ENCODE measurements around the gene TMEM151A. TPM values are rescaled to one million over a fixed set of nuclear protein-coding genes. Genes with fewer than 3 reads are reported as not detected.

TMEM151A gene
- total and polyA plus RNA-seq, 2 experiments from 2014 or later: 1.0 to 4.4 TPM

DNA sequence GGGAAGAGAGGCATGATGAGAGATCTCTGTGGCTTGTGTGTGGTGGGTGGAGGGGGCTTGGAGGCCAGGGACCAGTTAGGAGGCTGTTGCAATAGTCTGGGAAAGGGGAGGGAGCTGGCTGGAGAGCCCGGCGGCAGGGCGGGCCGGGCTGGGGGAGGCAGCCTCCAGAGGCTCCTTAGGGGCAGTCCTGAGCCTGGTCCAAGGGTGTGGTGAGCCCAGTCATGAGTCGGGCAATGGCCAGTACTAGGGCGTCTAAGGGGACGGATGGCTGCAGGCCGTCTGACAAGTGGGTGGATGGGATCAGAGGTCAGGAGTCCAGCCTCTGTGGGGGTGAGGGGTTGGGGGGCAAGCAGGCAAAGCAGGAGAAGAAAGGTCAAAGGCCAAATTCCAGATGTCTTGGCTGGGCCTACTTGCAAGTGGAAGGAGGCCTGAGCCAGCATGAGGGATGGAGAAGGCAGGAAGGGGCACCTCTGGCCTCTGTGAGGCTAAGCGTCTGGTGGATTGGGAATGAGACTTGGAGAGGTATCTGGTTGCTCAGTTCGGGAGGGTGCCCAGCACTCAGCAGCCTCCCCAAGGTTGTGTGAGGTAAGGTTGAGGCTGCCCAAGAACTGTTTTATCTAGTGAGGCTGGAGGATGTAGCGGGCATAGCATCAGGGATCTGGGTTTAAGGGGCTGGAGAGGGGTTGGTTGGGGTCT, 31.2 kb downstream of the TMEM151A start:
- DNase-seq (ENCODE audit: low spot score): no peak
- Histone ChIP-seq H3K27me3 (ENCODE audit: insufficient read depth) (no peaks in the 10 kb centered on the region), H3F3A (replicated peaks; ENCODE audit: low read depth) (0 out of 2 replicates have a peak, but pooled peaks cover 4% of the 10 kb centered on the region), H3K9me2 (ENCODE audit: insufficient read depth) (no peaks in the 10 kb centered on the region), H2AFZ (no peak overlapping the region), H3K4me1 (ENCODE audit: insufficient read depth) (peaks cover 15% of the 10 kb centered on the region; the same call in 1 of the 2 replicates), H4K20me1 (replicated peaks; ENCODE audit: insufficient read depth) (no peaks in the 10 kb centered on the region), H3K4me3 (no peak overlapping the region), H3K36me3 (ENCODE audit: insufficient read depth) (no peaks in the 10 kb centered on the region), H3K27ac (ENCODE audit: low read depth) (no peak overlapping the region), H3K4me2 (no peak overlapping the region), H3K79me2 (replicated peaks; ENCODE audit: insufficient read depth) (no peaks in the 10 kb centered on the region)
- ATAC-seq: no peak
- peaks cover 30% of the 10 kb centered on the region for H3K27me3 Mint-ChIP-seq (ENCODE audit: insufficient read depth, low read depth, poor library complexity)
- H3K27ac Mint-ChIP-seq: no peak overlapping the region
- no peak for TF ChIP-seq ZNF331 (CRISPR knock-in tag; IDR thresholded peaks at IDR 0.05; ENCODE audit: low read depth)
- H3K4me1 Mint-ChIP-seq: peaks cover 26% of the 10 kb centered on the region
- H3K36me3 Mint-ChIP-seq (ENCODE audit: low read depth): peaks cover 20% of the 10 kb centered on the region
- H3K9me3 Mint-ChIP-seq: peaks cover 21% of the 10 kb centered on the region
- no peak overlapping the region for H3K4me3 Mint-ChIP-seq

DNA sequence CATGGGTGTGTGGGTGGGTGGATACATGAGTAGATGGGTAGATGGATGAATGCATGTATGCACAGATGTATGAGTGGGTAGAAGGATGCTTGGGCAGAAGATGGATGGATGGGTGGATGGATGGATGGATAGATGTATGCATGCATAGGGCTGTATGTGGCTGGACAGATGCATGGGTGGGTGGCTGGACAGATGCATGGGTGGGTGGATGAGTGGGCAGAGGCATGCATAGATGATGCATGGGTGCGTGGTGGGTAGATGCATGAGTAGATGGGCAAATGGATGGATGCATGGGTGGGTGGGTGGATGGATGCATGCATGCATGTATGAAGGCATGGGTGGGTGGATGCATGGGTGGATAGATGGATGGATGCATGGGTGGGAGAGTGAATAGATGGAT, 32.0 kb downstream of the TMEM151A start:
- Histone ChIP-seq H2AFZ (no peak overlapping the region), H4K20me1 (replicated peaks; ENCODE audit: insufficient read depth) (no peaks in the 10 kb centered on the region), H3K79me2 (replicated peaks; ENCODE audit: insufficient read depth) (no peaks in the 10 kb centered on the region), H3K36me3 (ENCODE audit: insufficient read depth) (no peaks in the 10 kb centered on the region), H3K4me3 (no peak overlapping the region), H3K9me2 (ENCODE audit: insufficient read depth) (no peaks in the 10 kb centered on the region), H3K4me2 (no peak overlapping the region), H3K27me3 (ENCODE audit: insufficient read depth) (no peaks in the 10 kb centered on the region), H3K27ac (ENCODE audit: low read depth) (no peak overlapping the region), H3F3A (replicated peaks; ENCODE audit: low read depth) (0 out of 2 replicates have a peak, but pooled peaks cover 2% of the 10 kb centered on the region), H3K4me1 (ENCODE audit: insufficient read depth) (peaks cover 7% of the 10 kb centered on the region; the same call in 1 of the 2 replicates)
- H3K27me3 Mint-ChIP-seq (ENCODE audit: insufficient read depth, low read depth, poor library complexity): peaks cover 29% of the 10 kb centered on the region
- no peak overlapping the region for H3K27ac Mint-ChIP-seq
- DNase-seq (ENCODE audit: low spot score) (no peak), ATAC-seq (no peak)
- H3K4me3 Mint-ChIP-seq: no peak overlapping the region
- H3K4me1 Mint-ChIP-seq: peaks cover 24% of the 10 kb centered on the region
- H3K36me3 Mint-ChIP-seq (ENCODE audit: low read depth): peaks cover 16% of the 10 kb centered on the region
- H3K9me3 Mint-ChIP-seq: peaks cover 18% of the 10 kb centered on the region
- TF ChIP-seq CREB1 (CRISPR knock-in tag; IDR thresholded peaks at IDR 0.05; ENCODE audit: low read depth): no peak
- TF ChIP-seq, protein P1, sequence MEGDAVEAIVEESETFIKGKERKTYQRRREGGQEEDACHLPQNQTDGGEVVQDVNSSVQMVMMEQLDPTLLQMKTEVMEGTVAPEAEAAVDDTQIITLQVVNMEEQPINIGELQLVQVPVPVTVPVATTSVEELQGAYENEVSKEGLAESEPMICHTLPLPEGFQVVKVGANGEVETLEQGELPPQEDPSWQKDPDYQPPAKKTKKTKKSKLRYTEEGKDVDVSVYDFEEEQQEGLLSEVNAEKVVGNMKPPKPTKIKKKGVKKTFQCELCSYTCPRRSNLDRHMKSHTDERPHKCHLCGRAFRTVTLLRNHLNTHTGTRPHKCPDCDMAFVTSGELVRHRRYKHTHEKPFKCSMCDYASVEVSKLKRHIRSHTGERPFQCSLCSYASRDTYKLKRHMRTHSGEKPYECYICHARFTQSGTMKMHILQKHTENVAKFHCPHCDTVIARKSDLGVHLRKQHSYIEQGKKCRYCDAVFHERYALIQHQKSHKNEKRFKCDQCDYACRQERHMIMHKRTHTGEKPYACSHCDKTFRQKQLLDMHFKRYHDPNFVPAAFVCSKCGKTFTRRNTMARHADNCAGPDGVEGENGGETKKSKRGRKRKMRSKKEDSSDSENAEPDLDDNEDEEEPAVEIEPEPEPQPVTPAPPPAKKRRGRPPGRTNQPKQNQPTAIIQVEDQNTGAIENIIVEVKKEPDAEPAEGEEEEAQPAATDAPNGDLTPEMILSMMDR (conservative IDR thresholded peaks at IDR 0.05; ENCODE audit: low read depth in 2 of 2): no peak
- TF ChIP-seq, protein P2, sequence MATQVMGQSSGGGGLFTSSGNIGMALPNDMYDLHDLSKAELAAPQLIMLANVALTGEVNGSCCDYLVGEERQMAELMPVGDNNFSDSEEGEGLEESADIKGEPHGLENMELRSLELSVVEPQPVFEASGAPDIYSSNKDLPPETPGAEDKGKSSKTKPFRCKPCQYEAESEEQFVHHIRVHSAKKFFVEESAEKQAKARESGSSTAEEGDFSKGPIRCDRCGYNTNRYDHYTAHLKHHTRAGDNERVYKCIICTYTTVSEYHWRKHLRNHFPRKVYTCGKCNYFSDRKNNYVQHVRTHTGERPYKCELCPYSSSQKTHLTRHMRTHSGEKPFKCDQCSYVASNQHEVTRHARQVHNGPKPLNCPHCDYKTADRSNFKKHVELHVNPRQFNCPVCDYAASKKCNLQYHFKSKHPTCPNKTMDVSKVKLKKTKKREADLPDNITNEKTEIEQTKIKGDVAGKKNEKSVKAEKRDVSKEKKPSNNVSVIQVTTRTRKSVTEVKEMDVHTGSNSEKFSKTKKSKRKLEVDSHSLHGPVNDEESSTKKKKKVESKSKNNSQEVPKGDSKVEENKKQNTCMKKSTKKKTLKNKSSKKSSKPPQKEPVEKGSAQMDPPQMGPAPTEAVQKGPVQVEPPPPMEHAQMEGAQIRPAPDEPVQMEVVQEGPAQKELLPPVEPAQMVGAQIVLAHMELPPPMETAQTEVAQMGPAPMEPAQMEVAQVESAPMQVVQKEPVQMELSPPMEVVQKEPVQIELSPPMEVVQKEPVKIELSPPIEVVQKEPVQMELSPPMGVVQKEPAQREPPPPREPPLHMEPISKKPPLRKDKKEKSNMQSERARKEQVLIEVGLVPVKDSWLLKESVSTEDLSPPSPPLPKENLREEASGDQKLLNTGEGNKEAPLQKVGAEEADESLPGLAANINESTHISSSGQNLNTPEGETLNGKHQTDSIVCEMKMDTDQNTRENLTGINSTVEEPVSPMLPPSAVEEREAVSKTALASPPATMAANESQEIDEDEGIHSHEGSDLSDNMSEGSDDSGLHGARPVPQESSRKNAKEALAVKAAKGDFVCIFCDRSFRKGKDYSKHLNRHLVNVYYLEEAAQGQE (IDR thresholded peaks at IDR 0.05; ENCODE audit: unreplicated experiment): no peak
- no peak for TF ChIP-seq ZNF114 (CRISPR knock-in tag; IDR thresholded peaks at IDR 0.05)
- TF ChIP-seq EZH2phosphoT487 (IDR thresholded peaks at IDR 0.05; ENCODE audit: unreplicated experiment): no peak
- no peak for TF ChIP-seq ZNF331 (CRISPR knock-in tag; IDR thresholded peaks at IDR 0.05; ENCODE audit: low read depth)
- no peak for TF ChIP-seq POLR2AphosphoS5 (IDR thresholded peaks at IDR 0.05; ENCODE audit: low read depth)
- TF ChIP-seq STAT1 (IDR thresholded peaks at IDR 0.05; ENCODE audit: unreplicated experiment): no peak
- TF ChIP-seq, protein P3, sequence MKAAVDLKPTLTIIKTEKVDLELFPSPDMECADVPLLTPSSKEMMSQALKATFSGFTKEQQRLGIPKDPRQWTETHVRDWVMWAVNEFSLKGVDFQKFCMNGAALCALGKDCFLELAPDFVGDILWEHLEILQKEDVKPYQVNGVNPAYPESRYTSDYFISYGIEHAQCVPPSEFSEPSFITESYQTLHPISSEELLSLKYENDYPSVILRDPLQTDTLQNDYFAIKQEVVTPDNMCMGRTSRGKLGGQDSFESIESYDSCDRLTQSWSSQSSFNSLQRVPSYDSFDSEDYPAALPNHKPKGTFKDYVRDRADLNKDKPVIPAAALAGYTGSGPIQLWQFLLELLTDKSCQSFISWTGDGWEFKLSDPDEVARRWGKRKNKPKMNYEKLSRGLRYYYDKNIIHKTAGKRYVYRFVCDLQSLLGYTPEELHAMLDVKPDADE (IDR thresholded peaks at IDR 0.05): no peak
